Upper lobe of right lung (tissue), 1 donor: Measurements from ENCODE around the gene FXYD2. TPM values are rescaled to one million over a fixed set of nuclear protein-coding genes. Genes with fewer than 3 reads are reported as not detected.

Source experiments
- ATAC-seq: fragments of 200-7000 bp; cut with Tn5 transposase; one replicate; pipeline ENCODE4 v1.9.1; 2020; ENCODE audit warnings: mild to moderate bottlenecking, moderate library complexity
- DNase-seq: peaks from one replicate; pipeline ENCODE4 v3.0.0-alpha.2; 2020
- H3K27ac ChIP-seq: fragments of 200-600 bp; one replicate; pipeline ENCODE4 v1.8.0; 2022
- H3K27me3 ChIP-seq: fragments of 200-600 bp; one replicate; pipeline ENCODE4 v1.8.0; 2022; ENCODE audit warnings: mild to moderate bottlenecking
- H3K36me3 ChIP-seq: fragments of 200-600 bp; one replicate; pipeline ENCODE4 v1.8.0; 2022
- H3K4me1 ChIP-seq: fragments of 200-600 bp; one replicate; pipeline ENCODE4 v1.8.0; 2022
- H3K4me3 ChIP-seq: fragments of 200-600 bp; one replicate; pipeline ENCODE4 v1.8.0; 2022; ENCODE audit warnings: mild to moderate bottlenecking
- H3K9me3 ChIP-seq: fragments of 200-600 bp; one replicate; pipeline ENCODE4 v1.8.0; 2022
- intact Hi-C: fragments of 100-400 bp; cut with DNase I; formaldehyde crosslinking; loops from one replicate; pipeline ENCODE4 v1.11.0; 2022
- total RNA-seq: library from RNA; stranded (reverse); fragmentation: NEBNext Ultra II Directional; extraction: Animal tissue kit (Norgen Biotek cat#: 25700); gene quantifications from one replicate; pipeline ENCODE4 v1.2.1, GENCODE V29; 2021
- TF ChIP-seq, protein P1 (sequence below): fragments of 200-600 bp; IDR thresholded peaks from one replicate; pipeline ENCODE4 v1.8.0; 2022; ENCODE audit warnings: antibody characterized with exemption
- donor health status: DM: no; HTN: yes; CAD: no; lungs with severe emphysema.

Gene FXYD2
- total RNA-seq, 1 donor from 2014 or later = 3.6 TPM

DNA sequence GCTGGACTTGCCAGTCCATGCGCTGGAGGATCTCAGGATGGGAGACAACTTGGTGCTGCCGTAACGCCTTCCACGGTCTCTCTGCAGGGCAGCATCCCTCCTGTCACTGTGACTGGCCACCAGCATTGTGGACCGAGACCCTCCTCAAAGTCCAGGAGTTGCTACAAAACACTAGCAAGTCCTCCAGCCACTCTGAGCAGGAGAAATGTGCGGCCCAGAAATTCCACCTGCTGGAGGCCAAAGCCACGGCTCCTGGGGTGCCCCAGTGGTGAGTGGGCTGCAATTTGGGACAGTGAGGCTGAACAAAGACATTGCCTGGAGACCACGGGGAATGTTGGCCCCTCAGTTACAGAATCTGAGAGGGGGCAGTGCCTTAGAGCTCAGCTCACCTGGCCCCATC is 20.6 kb downstream of the FXYD2 start:
- ATAC-seq (no peak), DNase-seq (no peak)
- H3K27ac ChIP-seq = no peak overlapping the region
- TF ChIP-seq, protein P1, sequence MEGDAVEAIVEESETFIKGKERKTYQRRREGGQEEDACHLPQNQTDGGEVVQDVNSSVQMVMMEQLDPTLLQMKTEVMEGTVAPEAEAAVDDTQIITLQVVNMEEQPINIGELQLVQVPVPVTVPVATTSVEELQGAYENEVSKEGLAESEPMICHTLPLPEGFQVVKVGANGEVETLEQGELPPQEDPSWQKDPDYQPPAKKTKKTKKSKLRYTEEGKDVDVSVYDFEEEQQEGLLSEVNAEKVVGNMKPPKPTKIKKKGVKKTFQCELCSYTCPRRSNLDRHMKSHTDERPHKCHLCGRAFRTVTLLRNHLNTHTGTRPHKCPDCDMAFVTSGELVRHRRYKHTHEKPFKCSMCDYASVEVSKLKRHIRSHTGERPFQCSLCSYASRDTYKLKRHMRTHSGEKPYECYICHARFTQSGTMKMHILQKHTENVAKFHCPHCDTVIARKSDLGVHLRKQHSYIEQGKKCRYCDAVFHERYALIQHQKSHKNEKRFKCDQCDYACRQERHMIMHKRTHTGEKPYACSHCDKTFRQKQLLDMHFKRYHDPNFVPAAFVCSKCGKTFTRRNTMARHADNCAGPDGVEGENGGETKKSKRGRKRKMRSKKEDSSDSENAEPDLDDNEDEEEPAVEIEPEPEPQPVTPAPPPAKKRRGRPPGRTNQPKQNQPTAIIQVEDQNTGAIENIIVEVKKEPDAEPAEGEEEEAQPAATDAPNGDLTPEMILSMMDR = no peak
- H3K27me3 ChIP-seq = peaks cover 7% of the 10 kb centered on the region
- H3K36me3 ChIP-seq = no peaks in the 10 kb centered on the region
- intact Hi-C loops = loop anchor here (10.0 kb wide), 1 partner anchor 379 kb away; no protein-coding TSS in a partner anchor
- H3K4me1 ChIP-seq = peaks cover 11% of the 10 kb centered on the region
- H3K4me3 ChIP-seq = no peak overlapping the region
- no peaks in the 10 kb centered on the region for H3K9me3 ChIP-seq

DNA sequence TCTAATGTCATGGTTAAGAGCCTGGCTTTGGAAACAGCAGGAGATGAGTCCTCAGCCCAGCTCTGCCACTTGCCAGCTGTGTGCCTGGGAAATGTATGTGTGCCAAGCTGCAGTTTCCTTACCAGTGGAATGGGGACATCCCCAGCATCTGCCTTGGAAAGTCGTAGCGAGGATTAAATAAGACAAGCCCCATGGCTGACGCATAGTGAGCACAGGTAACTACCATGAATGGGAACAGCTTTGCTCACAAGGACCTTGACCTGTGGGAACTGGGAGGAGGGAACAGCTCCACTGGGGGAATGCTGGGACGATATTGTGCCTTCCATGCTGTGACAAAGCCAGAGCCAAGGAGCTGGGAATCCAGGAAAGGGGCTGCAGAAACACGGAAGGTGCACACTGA is 24.9 kb downstream of the FXYD2 start:
- TF ChIP-seq, protein P1 = no peak
- H3K4me1 ChIP-seq = peaks cover 14% of the 10 kb centered on the region
- no peak for ATAC-seq
- no peak for DNase-seq
- H3K27ac ChIP-seq = no peak overlapping the region
- H3K27me3 ChIP-seq = peaks cover 35% of the 10 kb centered on the region
- no peaks in the 10 kb centered on the region for H3K9me3 ChIP-seq
- no peak overlapping the region for H3K4me3 ChIP-seq
- no peaks in the 10 kb centered on the region for H3K36me3 ChIP-seq
- intact Hi-C loops = loop anchor here (10.0 kb wide), 1 partner anchor 375 kb away; no protein-coding TSS in a partner anchor

DNA sequence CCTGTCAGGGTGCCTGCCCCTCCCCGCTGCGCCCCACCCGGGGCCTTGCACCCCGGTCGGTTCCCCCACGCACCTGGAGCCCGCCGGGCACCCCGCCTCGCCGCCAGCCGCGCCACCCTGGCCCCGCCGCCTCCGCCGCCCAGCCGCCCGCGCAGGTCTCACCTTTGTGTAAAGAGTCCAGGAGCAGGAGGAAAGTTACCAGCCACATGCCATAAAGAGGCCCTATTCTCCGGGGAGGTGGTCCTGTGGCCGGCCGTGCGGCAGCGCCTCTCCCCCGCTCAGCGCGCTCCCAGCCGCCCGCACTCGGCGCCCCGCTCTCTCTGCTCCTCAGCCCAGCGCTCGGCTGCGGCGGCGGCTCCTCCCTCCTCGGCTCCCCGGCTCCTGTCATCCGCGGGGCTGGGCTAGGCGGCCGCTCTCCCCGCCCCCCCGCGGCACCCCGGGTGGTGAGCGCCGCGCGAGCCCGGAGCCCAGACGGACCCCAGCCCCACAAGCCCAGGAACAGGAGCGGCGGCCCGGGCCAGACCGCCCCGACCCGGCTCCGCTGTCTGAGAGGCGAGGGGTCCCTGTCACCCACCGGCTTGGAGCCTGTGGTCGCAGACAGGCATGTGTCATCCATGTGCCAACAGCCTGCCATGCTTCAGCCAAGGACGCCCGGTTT is 27.5 kb downstream of the FXYD2 start, which contains the start of gene DSCAML1:
TSS of gene DSCAML1 (minus strand) at position 345 of the 658 bp plus-strand sequence. CDS start at position 208, 137 bp downstream.
- peak within 1 kb of the TSS; percentile 25 for H3K4me3 ChIP-seq
- TF ChIP-seq, protein P1 = no peak
- no peaks in the 10 kb centered on the region for H3K9me3 ChIP-seq
- intact Hi-C loops = no loop called here
- DNase-seq (no peak), ATAC-seq (peak; percentile 45)
- peaks cover 54% of the 10 kb centered on the region for H3K27me3 ChIP-seq
- H3K36me3 ChIP-seq = no peaks in the 10 kb centered on the region
- peaks cover 14% of the 10 kb centered on the region for H3K4me1 ChIP-seq
- H3K27ac ChIP-seq = no peak within 1 kb of the TSS

DNA sequence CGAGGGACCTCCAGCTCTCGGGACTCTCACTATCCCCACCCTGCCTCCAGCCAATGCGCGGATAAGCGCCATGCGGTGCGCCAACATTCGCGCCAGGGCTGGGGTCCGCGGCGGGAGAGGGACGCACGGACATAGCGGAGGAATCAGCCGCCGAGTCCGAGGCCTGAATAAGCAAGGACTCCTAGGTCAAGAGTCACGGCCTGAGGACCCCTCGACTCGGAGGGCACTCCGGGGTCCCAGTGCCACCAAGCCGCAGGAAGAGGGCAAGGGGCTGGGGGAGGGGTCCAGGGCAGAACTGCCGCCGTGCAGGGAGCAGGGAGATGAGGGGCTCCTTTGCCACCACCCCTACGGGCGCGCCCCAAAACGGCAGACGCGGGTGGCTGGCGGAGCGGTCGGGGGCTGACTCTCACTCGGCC is 28.1 kb downstream of the FXYD2 start:
- intact Hi-C loops = no loop called here
- peak overlapping the region; percentile 25 for H3K4me3 ChIP-seq
- no peaks in the 10 kb centered on the region for H3K9me3 ChIP-seq
- no peak overlapping the region for H3K27ac ChIP-seq
- ATAC-seq = no peak
- peaks cover 14% of the 10 kb centered on the region for H3K4me1 ChIP-seq
- peaks cover 54% of the 10 kb centered on the region for H3K27me3 ChIP-seq
- H3K36me3 ChIP-seq = no peaks in the 10 kb centered on the region
- DNase-seq = no peak
- TF ChIP-seq, protein P1 = no peak

DNA sequence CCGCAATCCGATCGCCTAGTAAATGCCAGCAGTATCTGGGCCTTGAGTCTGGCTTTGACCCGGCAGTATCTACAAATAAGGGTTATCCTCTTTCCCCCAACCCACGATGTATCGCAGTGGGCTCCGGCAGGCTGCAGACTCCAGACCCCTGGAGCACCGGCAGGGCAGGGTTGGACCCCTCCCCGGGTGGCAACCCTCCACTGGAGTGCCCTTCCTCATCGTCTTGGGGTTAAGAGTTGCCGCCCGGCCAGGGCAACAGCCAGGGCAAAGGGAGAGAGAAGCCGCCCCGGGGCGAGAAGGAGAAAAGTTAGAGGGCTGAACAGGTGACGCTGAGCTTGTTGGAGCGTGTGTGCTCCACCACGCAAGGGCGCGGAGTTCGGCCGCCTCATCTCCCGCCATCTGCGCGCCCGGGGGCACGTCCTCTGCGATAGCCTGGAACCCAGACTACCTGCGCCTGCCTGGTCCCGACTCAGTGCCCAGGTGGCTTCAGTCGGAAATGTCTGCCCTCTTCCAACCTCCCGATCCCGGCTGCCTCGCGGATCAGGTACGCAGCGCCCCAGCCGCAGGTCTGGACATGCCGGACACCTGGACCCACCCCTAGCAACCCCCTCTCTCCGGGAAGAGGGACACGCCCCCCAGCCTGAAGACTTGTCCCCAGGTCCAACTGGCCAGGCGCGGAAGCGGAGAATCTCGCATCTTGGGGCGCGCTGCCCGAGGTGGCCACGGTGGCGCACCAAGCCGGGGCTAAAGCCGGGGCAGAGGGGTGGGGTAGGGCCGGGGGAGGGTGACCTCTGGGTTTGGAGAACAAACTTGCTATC is 28.7 kb downstream of the FXYD2 start:
- Histone ChIP-seq H3K27me3 (peaks cover 54% of the 10 kb centered on the region), H3K36me3 (no peaks in the 10 kb centered on the region), H3K9me3 (no peaks in the 10 kb centered on the region), H3K4me1 (peaks cover 14% of the 10 kb centered on the region), H3K27ac (no peak overlapping the region), H3K4me3 (no peak overlapping the region)
- DNase-seq (no peak), ATAC-seq (no peak)
- intact Hi-C loops = no loop called here
- TF ChIP-seq, protein P1 = no peak
